ENCODE data around the gene DAPK1.
"Not testable (repeated sequence)": the region's sequence is repeated elsewhere in the genome, so short reads cannot be mapped to it uniquely, and the experiment has no call there.

The DAPK1 gene

GRCh38 chr9:87498046-87498810, 561 bp downstream of the DAPK1 start:
- DNase-seq (ENCODE audit: low read depth): no peak

GRCh38 chr9:87498811-87499360, 1.2 kb downstream of the DAPK1 start:
- DNase-seq (ENCODE audit: low read depth): no peak

- no peak for DNase-seq (ENCODE audit: low read depth)
Observed at GRCh38 chr9:87499424-87500017, 1.9 kb downstream of the DAPK1 start.

- DNase-seq (ENCODE audit: low read depth): no peak
Observed at GRCh38 chr9:87500491-87501270, 3.0 kb downstream of the DAPK1 start.

GRCh38 chr9:87501271-87501656, 3.6 kb downstream of the DAPK1 start:
- DNase-seq (ENCODE audit: low read depth): not testable (repeated sequence)

GRCh38 chr9:87501806-87502205, 4.1 kb downstream of the DAPK1 start:
- no peak for DNase-seq (ENCODE audit: low read depth)

GRCh38 chr9:87502391-87503221, 4.9 kb downstream of the DAPK1 start:
- no peak for DNase-seq (ENCODE audit: low read depth)

GRCh38 chr9:87503430-87503829, 5.8 kb downstream of the DAPK1 start:
- no peak for DNase-seq (ENCODE audit: low read depth)

- no peak for DNase-seq (ENCODE audit: low read depth)
Observed at GRCh38 chr9:87503927-87504326, 6.3 kb downstream of the DAPK1 start.

- DNase-seq (ENCODE audit: low read depth): no peak
Observed at GRCh38 chr9:87504938-87505337, 7.3 kb downstream of the DAPK1 start.

GRCh38 chr9:87505869-87506678, 8.4 kb downstream of the DAPK1 start:
- no peak for DNase-seq (ENCODE audit: low read depth)

GRCh38 chr9:87507576-87507975, 9.9 kb downstream of the DAPK1 start:
- no peak for DNase-seq (ENCODE audit: low read depth)

GRCh38 chr9:87510252-87510683, 12.6 kb downstream of the DAPK1 start:
- DNase-seq (ENCODE audit: low read depth): no peak

- no peak for DNase-seq (ENCODE audit: low read depth)
Observed at GRCh38 chr9:87512311-87512710, 14.6 kb downstream of the DAPK1 start.

GRCh38 chr9:87513161-87513560, 15.5 kb downstream of the DAPK1 start:
- no peak for DNase-seq (ENCODE audit: low read depth)

- DNase-seq (ENCODE audit: low read depth): no peak
Observed at GRCh38 chr9:87513880-87514535, 16.3 kb downstream of the DAPK1 start.

- DNase-seq (ENCODE audit: low read depth): no peak
Observed at GRCh38 chr9:87515006-87515405, 17.3 kb downstream of the DAPK1 start.

- no peak for DNase-seq (ENCODE audit: low read depth)
Observed at GRCh38 chr9:87515588-87516221, 18.0 kb downstream of the DAPK1 start.

GRCh38 chr9:87516222-87516925, 18.7 kb downstream of the DAPK1 start:
- no peak for DNase-seq (ENCODE audit: low read depth)

Data from activated T-cell treated with anti-CD3 and anti-CD28 coated beads for 24 hours (primary cell).